Caki2 (cell line): ENCODE data around the gene GPX3. TPM values are rescaled to one million over a fixed set of nuclear protein-coding genes. Genes with fewer than 3 reads are reported as not detected.
A peak's percentile ranks its signal among the peaks of the same experiment; 100 is the strongest.

ENCODE experiments used
- DNase-seq: peaks from one replicate; pipeline ENCODE4 v3.0.0-alpha.2; 2015; ENCODE audit warnings: low read depth
- in situ Hi-C: cut with HindIII; loops from 2 replicates; pipeline ENCODE4 v1.10.0; 2016; ENCODE audit warnings: low sequenced_read_pairs, low pct_unique_long_range_greater_than_20kb, mixed read lengths
- total RNA-seq: library from RNA; depleted of rRNA; stranded (reverse); fragments of >200 nt; shearing (Covaris generic); gene quantifications from 2 replicates; pipeline ENCODE4 v1.2.3, GENCODE V29; 2014; ENCODE audit warnings: low replicate concordance; rRNA removed

Gene GPX3
- total RNA-seq, 1 experiment from 2014 or later: 80.4 TPM

GRCh38 chr5:151066920-151067319 is 46.5 kb downstream of the GPX3 start:
- no peak for DNase-seq
- in situ Hi-C loops: no loop called here

GRCh38 chr5:151067632-151068432 is 47.4 kb downstream of the GPX3 start:
- in situ Hi-C loops: no loop called here
- DNase-seq: no peak

- DNase-seq: peak; percentile 82
- in situ Hi-C loops: no loop called here
Observed at GRCh38 chr5:151068433-151069197, 48.2 kb downstream of the GPX3 start.

DNA sequence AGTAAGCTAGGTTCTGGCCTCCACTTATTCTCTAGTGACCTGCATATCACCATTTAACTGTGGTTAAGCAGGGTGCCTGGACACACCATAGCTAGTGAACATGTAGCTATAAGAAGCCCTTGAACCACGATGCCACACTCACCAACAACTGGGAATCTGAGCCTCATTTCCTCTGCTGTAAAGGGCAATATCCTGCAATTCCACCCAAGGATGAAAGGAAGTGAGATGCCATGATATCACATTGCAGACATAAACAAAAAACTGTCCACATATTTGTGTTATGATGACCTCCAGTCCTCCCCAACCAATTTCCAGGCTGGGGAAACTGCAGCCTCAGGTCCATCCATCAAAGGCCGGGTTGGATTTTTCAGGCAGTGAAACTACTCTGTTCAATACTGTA is 50.1 kb downstream of the GPX3 start:
- in situ Hi-C loops: no loop called here
- no peak for DNase-seq

GRCh38 chr5:151071021-151071420 is 50.6 kb downstream of the GPX3 start:
- no peak for DNase-seq
- in situ Hi-C loops: no loop called here

GRCh38 chr5:151071848-151072629 is 51.6 kb downstream of the GPX3 start:
- no peak for DNase-seq
- in situ Hi-C loops: no loop called here

- in situ Hi-C loops: no loop called here
- DNase-seq: peak; percentile 71
Observed at GRCh38 chr5:151072630-151073025, 52.2 kb downstream of the GPX3 start.

GRCh38 chr5:151073280-151073679 is 52.9 kb downstream of the GPX3 start:
- DNase-seq: no peak
- in situ Hi-C loops: no loop called here

- in situ Hi-C loops: no loop called here
- no peak for DNase-seq
Observed at GRCh38 chr5:151074557-151074956, 54.2 kb downstream of the GPX3 start.

DNA sequence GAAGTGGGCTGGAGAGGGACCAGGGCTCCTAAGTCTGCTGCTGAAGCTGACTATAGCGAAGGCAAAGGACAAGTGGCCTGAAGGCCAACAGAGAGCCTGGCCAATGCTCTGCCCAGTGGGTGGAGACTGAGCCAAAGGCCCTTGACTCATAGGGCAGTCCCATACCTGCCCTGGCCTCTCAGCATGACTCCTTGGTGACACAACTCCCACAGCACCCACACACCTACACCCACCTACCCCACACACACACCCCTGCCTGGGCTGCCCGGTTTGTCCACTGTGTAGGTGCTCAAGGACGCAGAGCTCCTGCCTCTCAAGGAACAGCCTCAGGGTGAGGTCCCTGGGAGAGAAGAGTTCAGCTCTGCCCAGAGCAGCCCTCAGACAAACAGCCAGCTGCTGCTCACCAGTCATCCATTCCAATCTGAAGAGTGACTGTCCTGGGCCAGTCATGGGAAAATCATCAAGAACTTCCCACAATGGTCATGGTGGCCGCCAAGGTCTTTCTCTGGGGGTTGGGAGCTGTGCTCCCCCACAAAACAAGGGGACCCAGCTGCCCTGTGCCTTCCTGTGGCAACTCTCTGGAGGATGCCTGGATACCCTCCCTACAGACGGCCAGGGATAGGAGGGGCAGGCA is 55.4 kb downstream of the GPX3 start:
- DNase-seq: peak; percentile 76

GRCh38 chr5:151076616-151077015 is 56.2 kb downstream of the GPX3 start:
- no peak for DNase-seq
- in situ Hi-C loops: no loop called here

More for the DNA sequence above, 55.4 kb downstream of the GPX3 start:
- in situ Hi-C loops: no loop called here

DNA sequence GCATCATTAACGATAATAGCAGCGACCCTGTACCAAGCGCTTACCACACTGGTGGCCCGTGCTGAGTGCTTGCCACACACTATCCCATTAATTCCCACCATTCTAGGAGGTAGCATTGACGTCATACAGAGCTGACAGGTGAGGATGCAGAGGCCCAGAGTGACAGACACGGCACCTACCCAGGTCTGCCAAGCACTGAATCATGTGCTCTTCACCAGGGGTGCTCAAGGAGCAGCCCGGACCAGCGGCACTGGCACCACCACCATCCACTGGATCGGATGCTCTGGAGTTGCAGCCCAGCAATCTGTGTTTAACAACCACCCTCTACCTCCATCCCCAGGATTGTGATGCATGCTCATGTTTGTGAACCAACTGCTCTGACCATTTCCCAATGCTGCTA is 57.0 kb downstream of the GPX3 start:
- no peak for DNase-seq
- in situ Hi-C loops: no loop called here

DNA sequence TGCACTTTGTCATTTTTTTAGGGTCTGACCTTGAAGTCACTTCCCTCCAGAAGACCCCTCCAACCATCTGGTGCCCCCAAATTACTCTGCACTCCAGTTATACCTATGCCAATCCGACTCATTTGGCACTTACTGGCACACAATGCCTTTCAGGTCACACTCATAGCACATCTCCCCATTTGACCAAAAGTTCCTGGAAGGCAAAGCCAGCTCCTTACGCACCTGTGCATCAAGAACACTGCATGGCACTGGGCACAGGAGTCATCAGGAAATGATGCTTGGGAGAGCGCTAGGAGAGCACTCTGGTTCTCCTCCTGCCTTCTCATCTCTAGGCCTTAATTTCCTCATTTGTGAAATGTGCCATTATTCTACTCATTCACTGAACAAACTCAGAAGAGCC is 57.6 kb downstream of the GPX3 start:
- in situ Hi-C loops: no loop called here
- DNase-seq: no peak

Other genes with a start within 250 kb of the GPX3 start
- gene SMIM3, start 241.8 kb upstream of the GPX3 start, total RNA-seq: 8.4 and 9.4 TPM in 2 replicates
- gene IRGM, start 174.1 kb upstream of the GPX3 start, total RNA-seq: not detected in 2 replicates
- 0.61 and 2.4 TPM in 2 replicates for gene ZNF300, start 115.6 kb upstream of the GPX3 start, total RNA-seq
- gene TNIP1, start 60.4 kb downstream of the GPX3 start, total RNA-seq: 160 and 176 TPM in 2 replicates
- 81.1 and 98.2 TPM in 2 replicates for gene ANXA6, start 137.2 kb downstream of the GPX3 start, total RNA-seq
- not detected in 2 replicates for gene CCDC69, start 203.5 kb downstream of the GPX3 start, total RNA-seq
- 18.3 and 21.8 TPM in 2 replicates for gene GM2A, start 232.6 kb downstream of the GPX3 start, total RNA-seq